Measurements from ENCODE around the gene IL7R. TPM values are rescaled to one million over a fixed set of nuclear protein-coding genes. Genes with fewer than 3 reads are reported as not detected.

IL7R gene
- total and polyA plus RNA-seq, 7 donors = 0.21 to 1.9 (median 1.0) TPM

- WGBS, 3 donors = 59 to 66% (median 61%) methylated on average over 2 of the region's 2 CpGs
- no peak overlapping the region for H3K27ac ChIP-seq
- ATAC-seq (no peak), DNase-seq (no peak)
- intact Hi-C loops (cut with DNase I) = no loop called here
- H3K27me3 ChIP-seq (ENCODE audit: insufficient read depth in 3 of 3, low read length in 2 of 3) = no peaks in the 10 kb centered on the region
- H3K4me1 ChIP-seq = no peaks in the 10 kb centered on the region
- TF ChIP-seq CTCF (IDR thresholded peaks at IDR 0.05) = no peak
- no peaks in the 10 kb centered on the region for H3K36me3 ChIP-seq (ENCODE audit: insufficient read depth in 1 of 2, low read depth in 1 of 2)
- no peak overlapping the region for H3K4me3 ChIP-seq
- H3K9me3 ChIP-seq = no peaks in the 10 kb centered on the region
These were observed 30.1 kb upstream of the IL7R start for GRCh38 chr5:35826554-35826953.

- Histone ChIP-seq H3K27ac (no peak overlapping the region), H3K27me3 (ENCODE audit: insufficient read depth in 3 of 3, low read length in 2 of 3) (no peaks in the 10 kb centered on the region), H3K4me1 (no peaks in the 10 kb centered on the region), H3K4me3 (no peak overlapping the region), H3K9me3 (no peaks in the 10 kb centered on the region), H3K36me3 (ENCODE audit: insufficient read depth in 1 of 2, low read depth in 1 of 2) (no peaks in the 10 kb centered on the region)
- no peak for TF ChIP-seq CTCF (IDR thresholded peaks at IDR 0.05)
- no peak for ATAC-seq
- WGBS, 3 donors = 87 to 90% (median 89%) methylated on average over 4 of the region's 4 CpGs
- DNase-seq = no peak
- intact Hi-C loops (cut with DNase I) = no loop called here
These were observed 28.6 kb upstream of the IL7R start for GRCh38 chr5:35828082-35828598.

GRCh38 chr5:35830587-35830986 lies 26.1 kb upstream of the IL7R start:
- no peak overlapping the region for H3K4me3 ChIP-seq
- no peak for ATAC-seq
- H3K9me3 ChIP-seq = no peaks in the 10 kb centered on the region
- intact Hi-C loops (cut with DNase I) = no loop called here
- no peaks in the 10 kb centered on the region for H3K4me1 ChIP-seq
- no peak for DNase-seq
- no peak overlapping the region for H3K27ac ChIP-seq
- H3K27me3 ChIP-seq (ENCODE audit: insufficient read depth in 3 of 3, low read length in 2 of 3) = no peaks in the 10 kb centered on the region
- WGBS, 3 donors = 71 to 79% (median 76%) methylated on average over 4 of the region's 4 CpGs
- no peak for TF ChIP-seq CTCF (IDR thresholded peaks at IDR 0.05)
- H3K36me3 ChIP-seq (ENCODE audit: insufficient read depth in 1 of 2, low read depth in 1 of 2) = no peaks in the 10 kb centered on the region

- H3K27me3 ChIP-seq (ENCODE audit: insufficient read depth in 3 of 3, low read length in 2 of 3) = no peaks in the 10 kb centered on the region
- no peaks in the 10 kb centered on the region for H3K4me1 ChIP-seq
- DNase-seq = no peak
- H3K9me3 ChIP-seq = no peaks in the 10 kb centered on the region
- no peak overlapping the region for H3K4me3 ChIP-seq
- no peak for ATAC-seq
- intact Hi-C loops (cut with DNase I) = no loop called here
- WGBS, 3 donors = 61 to 71% (median 64%) methylated on average over 2 of the region's 2 CpGs
- TF ChIP-seq CTCF (IDR thresholded peaks at IDR 0.05) = no peak
- no peak overlapping the region for H3K27ac ChIP-seq
- H3K36me3 ChIP-seq (ENCODE audit: insufficient read depth in 1 of 2, low read depth in 1 of 2) = no peaks in the 10 kb centered on the region
These were observed 23.9 kb upstream of the IL7R start for GRCh38 chr5:35832762-35833161.

- Histone ChIP-seq H3K4me3 (no peak overlapping the region), H3K4me1 (no peaks in the 10 kb centered on the region), H3K9me3 (no peaks in the 10 kb centered on the region), H3K27ac (no peak overlapping the region), H3K27me3 (ENCODE audit: insufficient read depth in 3 of 3, low read length in 2 of 3) (no peaks in the 10 kb centered on the region), H3K36me3 (ENCODE audit: insufficient read depth in 1 of 2, low read depth in 1 of 2) (no peaks in the 10 kb centered on the region)
- intact Hi-C loops (cut with DNase I) = no loop called here
- no peak for ATAC-seq
- 85 to 95% (median 88%) methylated on average over 2 of the region's 2 CpGs for WGBS, 3 donors
- TF ChIP-seq CTCF (IDR thresholded peaks at IDR 0.05) = no peak
- DNase-seq = no peak
These were observed 23.5 kb upstream of the IL7R start for GRCh38 chr5:35833224-35833623.
